GM10248 (cell line): ENCODE data around the gene STARD10.

ENCODE experiments used
- CTCF ChIA-PET: fragments of 300-600 bp; sonication (Branson Sonifier 250); formaldehyde crosslinking; extraction: SDS; loops from one replicate; lab custom pipeline; 2021; ENCODE audit warnings: antibody characterized with exemption; lab: Yijun Ruan, JAX
- POLR2A ChIA-PET: fragments of 350-650 bp; sonication (Branson Sonifier 250); formaldehyde crosslinking; extraction: SDS; loops from one replicate; lab custom pipeline; 2020; ENCODE audit warnings: antibody characterized with exemption; lab: Yijun Ruan, JAX
- DNase-seq: peaks from one replicate; pipeline ENCODE4 v3.0.0; 2012; ENCODE audit errors: extremely low spot score
- CTCF ChIP-seq: IDR thresholded peaks from 2 replicates; pipeline ENCODE4 v1.5.1; 2012; ENCODE audit warnings: mild to moderate bottlenecking, low read depth; ENCODE audit errors: extremely low read depth, missing control alignments, control extremely low read depth

STARD10 gene

GRCh38 chr11:72818971-72819370, 25.1 kb upstream of the STARD10 start:
- ChIA-PET CTCF (interaction anchor here (1.0 to 11.8 kb wide), 4 partner anchors 12 to 94 kb away, joined by 3 to 83 read pairs (median 4); partner anchors contain the start of gene STARD10), POLR2A (no interaction called here)
- DNase-seq, result no peak
- no peak for TF ChIP-seq CTCF

GRCh38 chr11:72817966-72818365, 24.1 kb upstream of the STARD10 start:
- no peak for TF ChIP-seq CTCF
- ChIA-PET CTCF (interaction anchor here (2.9 to 11.8 kb wide), 2 partner anchors 24 to 93 kb away, joined by 7 to 83 read pairs; partner anchors contain the start of gene STARD10), POLR2A (no interaction called here)
- no peak for DNase-seq

GRCh38 chr11:72816404-72816990, 22.6 kb upstream of the STARD10 start:
- ChIA-PET CTCF (interaction anchor here (1.0 to 11.8 kb wide), 5 partner anchors 22 to 535 kb away, joined by 3 to 83 read pairs (median 4); partner anchors contain the start of gene STARD10), POLR2A (no interaction called here)
- TF ChIP-seq CTCF, result no peak
- DNase-seq, result no peak

GRCh38 chr11:72815110-72815618, 21.3 kb upstream of the STARD10 start:
- ChIA-PET POLR2A (interaction anchor here (1.1 to 1.2 kb wide), 2 partner anchors 11 to 13 kb away, joined by 3 read pairs; no protein-coding TSS in a partner anchor), CTCF (interaction anchor here (1.1 to 11.8 kb wide), 4 partner anchors 22 to 536 kb away, joined by 3 to 83 read pairs (median 4); no protein-coding TSS in a partner anchor)
- DNase-seq, result no peak
- TF ChIP-seq CTCF, result no peak

GRCh38 chr11:72814286-72815109, 20.7 kb upstream of the STARD10 start, which contains the start of gene ATG16L2:
TSS of gene ATG16L2 (plus strand) at chr11:72814411. CDS start at chr11:72814446, 35 bp downstream.
- POLR2A ChIA-PET, result interaction anchor here (1.2 kb wide), 1 partner anchor 11 kb away, joined by 3 read pairs; no protein-coding TSS in a partner anchor
- TF ChIP-seq CTCF, result peak; percentile 25
- CTCF ChIA-PET, result interaction anchor here (1.5 to 11.8 kb wide), 2 partner anchors 89 to 364 kb away, joined by 3 to 83 read pairs; no protein-coding TSS in a partner anchor

GRCh38 chr11:72813740-72814285, 20.0 kb upstream of the STARD10 start:
- ChIA-PET CTCF (interaction anchor here (0.7 to 11.8 kb wide), 21 partner anchors 9 to 365 kb away, joined by 3 to 83 read pairs (median 6); partner anchors contain the start of gene STARD10), POLR2A (interaction anchor here (0.8 to 1.5 kb wide), 6 partner anchors 9 to 364 kb away, joined by 3 to 8 read pairs (median 4); partner anchors contain the start of gene STARD10)
- peak; percentile 83 for DNase-seq
- TF ChIP-seq CTCF, result no peak

More at GRCh38 chr11:72814286-72815109, 20.7 kb upstream of the STARD10 start, which contains the start of gene ATG16L2:
- DNase-seq, result peak; percentile 95
